Natural killer cell (primary cell): ENCODE data around the gene VCX3A. TPM values are rescaled to one million over a fixed set of nuclear protein-coding genes. Genes with fewer than 3 reads are reported as not detected.

Source experiments
- ATAC-seq, 3 donors: fragments of 150-1000 bp in 2 of 3; fragments of 200-7000 bp in 1 of 3; cut with Tn5 transposase; 1 replicate in 1 of 3; 2 replicates in 2 of 3; pipeline ENCODE4 v1.10.0; 2021; ENCODE audit warnings: mild to moderate bottlenecking in 2 of 3, moderate library complexity in 2 of 3
- DNase-seq, 2 donors: peaks; one replicate each; pipeline versions ENCODE4 v3.0.0 to v3.0.0-alpha.2; 2013 to 2021; ENCODE audit warnings: mixed read lengths in 1 of 2
- H3K27ac ChIP-seq: one replicate; pipeline ENCODE4 v1.5.1; 2013; ENCODE audit warnings: mild to moderate bottlenecking, low read length
- H3K27me3 ChIP-seq: one replicate; pipeline ENCODE4 v1.6.1; 2013; ENCODE audit warnings: low read length; ENCODE audit not compliant: control insufficient read depth, insufficient read depth
- H3K36me3 ChIP-seq: one replicate; pipeline ENCODE4 v1.6.1; 2013; ENCODE audit warnings: low read length; ENCODE audit not compliant: control insufficient read depth, insufficient read depth
- H3K4me1 ChIP-seq: one replicate; pipeline ENCODE4 v1.6.1; 2013; ENCODE audit warnings: low read length; ENCODE audit not compliant: control insufficient read depth, insufficient read depth
- H3K4me3 ChIP-seq: one replicate; pipeline ENCODE4 v1.5.1; 2013; ENCODE audit warnings: low read length
- H3K9me3 ChIP-seq: one replicate; pipeline ENCODE4 v1.6.1; 2013; ENCODE audit warnings: low read length; ENCODE audit not compliant: control insufficient read depth, insufficient read depth
- H3K27ac Mint-ChIP-seq, 2 donors: one replicate each; pipeline ENCODE4 v1.8.0; 2022; ENCODE audit warnings: mild to moderate bottlenecking in 2 of 2, mixed read lengths in 2 of 2, moderate library complexity in 1 of 2
- H3K27me3 Mint-ChIP-seq, 2 donors: one replicate each; pipeline ENCODE4 v1.8.0; 2022; ENCODE audit warnings: low read depth in 2 of 2, mixed read lengths in 2 of 2
- H3K36me3 Mint-ChIP-seq: one replicate; pipeline ENCODE4 v1.8.0; 2022; ENCODE audit warnings: mixed read lengths
- H3K4me1 Mint-ChIP-seq, 2 donors: one replicate each; pipeline ENCODE4 v1.8.0; 2022; ENCODE audit warnings: mixed read lengths in 2 of 2
- H3K4me3 Mint-ChIP-seq: one replicate; pipeline ENCODE4 v1.8.0; 2022; ENCODE audit warnings: mild to moderate bottlenecking, moderate library complexity, mixed read lengths
- H3K9me3 Mint-ChIP-seq, 2 donors: one replicate each; pipeline ENCODE4 v1.8.0; 2022; ENCODE audit warnings: mixed read lengths in 2 of 2
- WGBS: methylation state at CpG from one replicate; pipeline ENCODE4 v1.1.7; 2013; ENCODE audit warnings: missing lambda C conversion rate; ENCODE audit not compliant: insufficient coverage; 5-methylcytosine and 5-hydroxymethylcytosine counted together
- intact Hi-C: fragments of 100-400 bp; cut with micrococcal nuclease; formaldehyde crosslinking; loops from one replicate; pipeline ENCODE4 v1.14.2; 2022
- total RNA-seq, 4 donors: library from RNA; stranded (reverse); fragments of 120-200 nt in 1 of 4; gene quantifications; one replicate each; pipeline versions ENCODE4 v1.2.3 to v1.2.4, GENCODE V29; 2013 to 2022
- TF ChIP-seq, protein P1 (sequence below): fragments of 200-600 bp; IDR thresholded peaks from one replicate; pipeline ENCODE4 v1.8.0; 2022; ENCODE audit warnings: antibody characterized with exemption

Gene VCX3A
- total RNA-seq, 3 donors from 2014 or later (not counting 1 experiment from before 2014, with no cell fraction given), result not detected

DNA sequence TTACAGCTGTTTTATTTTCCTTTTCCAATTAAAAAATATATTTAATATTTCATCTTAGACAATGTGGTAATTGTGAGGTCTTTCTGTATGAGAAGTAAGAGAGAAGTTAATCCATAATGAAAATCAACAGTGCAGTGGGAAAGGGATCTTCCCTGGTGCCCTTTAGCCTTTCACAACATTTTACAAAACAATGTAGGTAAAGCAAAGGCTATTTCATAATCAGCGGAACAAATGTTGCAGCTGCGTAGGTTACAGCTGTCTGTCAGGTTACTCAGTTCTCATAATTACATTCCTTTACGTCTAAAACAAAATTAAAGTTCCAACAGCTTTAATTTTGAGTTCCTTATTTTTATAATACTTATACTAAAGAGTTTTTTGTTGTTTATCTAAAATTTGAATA lies 22.8 kb upstream of the VCX3A start:
- H3K9me3 ChIP-seq, result no peaks in the 10 kb centered on the region
- Mint-ChIP-seq H3K4me3 (no peak overlapping the region), H3K4me1 (no peaks in the 10 kb centered on the region), H3K27me3 (no peaks in the 10 kb centered on the region), H3K36me3 (peaks cover 12% of the 10 kb centered on the region), H3K27ac (no peak overlapping the region), H3K9me3 (peaks cover 11 to 16% of the 10 kb centered on the region in 2 donors)
- H3K27ac ChIP-seq, result no peak overlapping the region
- intact Hi-C loops, result no loop called here
- no peak for DNase-seq
- H3K4me1 ChIP-seq, result no peaks in the 10 kb centered on the region
- ATAC-seq, result no peak
- H3K36me3 ChIP-seq, result no peaks in the 10 kb centered on the region
- H3K27me3 ChIP-seq, result no peaks in the 10 kb centered on the region
- TF ChIP-seq, protein P1, sequence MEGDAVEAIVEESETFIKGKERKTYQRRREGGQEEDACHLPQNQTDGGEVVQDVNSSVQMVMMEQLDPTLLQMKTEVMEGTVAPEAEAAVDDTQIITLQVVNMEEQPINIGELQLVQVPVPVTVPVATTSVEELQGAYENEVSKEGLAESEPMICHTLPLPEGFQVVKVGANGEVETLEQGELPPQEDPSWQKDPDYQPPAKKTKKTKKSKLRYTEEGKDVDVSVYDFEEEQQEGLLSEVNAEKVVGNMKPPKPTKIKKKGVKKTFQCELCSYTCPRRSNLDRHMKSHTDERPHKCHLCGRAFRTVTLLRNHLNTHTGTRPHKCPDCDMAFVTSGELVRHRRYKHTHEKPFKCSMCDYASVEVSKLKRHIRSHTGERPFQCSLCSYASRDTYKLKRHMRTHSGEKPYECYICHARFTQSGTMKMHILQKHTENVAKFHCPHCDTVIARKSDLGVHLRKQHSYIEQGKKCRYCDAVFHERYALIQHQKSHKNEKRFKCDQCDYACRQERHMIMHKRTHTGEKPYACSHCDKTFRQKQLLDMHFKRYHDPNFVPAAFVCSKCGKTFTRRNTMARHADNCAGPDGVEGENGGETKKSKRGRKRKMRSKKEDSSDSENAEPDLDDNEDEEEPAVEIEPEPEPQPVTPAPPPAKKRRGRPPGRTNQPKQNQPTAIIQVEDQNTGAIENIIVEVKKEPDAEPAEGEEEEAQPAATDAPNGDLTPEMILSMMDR, result no peak
- H3K4me3 ChIP-seq, result no peak overlapping the region
- 100% methylated on average over 2 of the region's 3 CpGs for WGBS

DNA sequence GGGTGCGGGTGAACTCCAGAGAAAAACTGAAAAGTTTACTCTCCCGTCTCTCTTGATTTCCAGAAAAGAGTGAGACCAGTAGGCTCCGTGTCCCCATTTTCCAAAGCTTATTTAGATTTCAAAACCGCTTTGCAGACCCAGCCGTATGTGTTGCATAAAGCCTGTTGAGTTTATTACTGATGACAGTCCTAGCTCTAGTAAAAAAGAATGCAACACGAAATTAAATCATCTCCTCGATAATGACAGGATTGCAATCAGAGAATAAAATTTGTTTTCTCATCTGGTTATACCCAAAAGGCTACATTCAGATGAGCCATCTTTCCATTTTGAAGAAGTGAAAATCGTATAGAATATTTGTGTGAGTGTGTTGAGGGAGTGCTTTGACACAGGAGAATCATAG lies 16.1 kb upstream of the VCX3A start:
- no peaks in the 10 kb centered on the region for H3K4me1 ChIP-seq
- no peak overlapping the region for H3K27ac ChIP-seq
- no peak overlapping the region for H3K4me3 ChIP-seq
- ATAC-seq, result no peak
- TF ChIP-seq, protein P1, result no peak
- no peak for DNase-seq
- no peak overlapping the region for H3K4me3 Mint-ChIP-seq
- intact Hi-C loops, result no loop called here
- H3K9me3 Mint-ChIP-seq, result peaks cover 9 to 11% of the 10 kb centered on the region in 2 donors
- no peak overlapping the region for H3K27ac Mint-ChIP-seq
- H3K4me1 Mint-ChIP-seq, result no peaks in the 10 kb centered on the region
- H3K27me3 ChIP-seq, result no peaks in the 10 kb centered on the region
- no peaks in the 10 kb centered on the region for H3K9me3 ChIP-seq
- H3K36me3 ChIP-seq, result no peaks in the 10 kb centered on the region
- WGBS, result 84% methylated on average over 8 of the region's 8 CpGs
- no peaks in the 10 kb centered on the region for H3K27me3 Mint-ChIP-seq
- peaks cover 12% of the 10 kb centered on the region for H3K36me3 Mint-ChIP-seq

DNA sequence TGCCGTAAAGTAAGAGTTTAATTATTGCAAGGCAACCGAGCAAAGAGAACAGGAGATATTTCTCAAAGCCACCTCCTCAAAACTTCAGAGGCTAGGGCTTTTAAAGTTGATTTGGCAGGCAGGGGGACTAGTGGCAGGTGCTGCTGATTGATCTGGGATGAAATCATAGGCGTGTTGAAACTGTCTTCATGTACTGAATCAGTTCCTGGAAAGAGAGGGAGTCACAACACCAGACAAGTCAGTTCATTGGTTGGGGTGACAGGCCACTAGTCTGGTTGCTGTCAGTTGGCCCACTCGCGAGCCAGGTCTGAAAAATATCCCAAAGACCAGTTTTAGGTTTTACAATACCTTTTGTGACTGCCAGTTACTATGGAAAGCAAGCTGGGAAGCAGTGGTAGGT lies 10.8 kb upstream of the VCX3A start:
- H3K4me3 ChIP-seq, result no peak overlapping the region
- no peaks in the 10 kb centered on the region for H3K36me3 ChIP-seq
- TF ChIP-seq, protein P1, result no peak
- whole genome bisulfite sequencing, result 75% methylated on average over 2 of the region's 5 CpGs
- Mint-ChIP-seq H3K27me3 (no peaks in the 10 kb centered on the region), H3K27ac (no peak overlapping the region), H3K36me3 (no peaks in the 10 kb centered on the region), H3K4me3 (no peak overlapping the region), H3K9me3 (peaks cover 0 to 6% of the 10 kb centered on the region in 2 donors), H3K4me1 (no peaks in the 10 kb centered on the region)
- intact Hi-C loops, result no loop called here
- ATAC-seq (no peak), DNase-seq (no peak)
- H3K4me1 ChIP-seq, result no peaks in the 10 kb centered on the region
- H3K9me3 ChIP-seq, result no peaks in the 10 kb centered on the region
- H3K27me3 ChIP-seq, result no peaks in the 10 kb centered on the region
- H3K27ac ChIP-seq, result no peak overlapping the region

DNA sequence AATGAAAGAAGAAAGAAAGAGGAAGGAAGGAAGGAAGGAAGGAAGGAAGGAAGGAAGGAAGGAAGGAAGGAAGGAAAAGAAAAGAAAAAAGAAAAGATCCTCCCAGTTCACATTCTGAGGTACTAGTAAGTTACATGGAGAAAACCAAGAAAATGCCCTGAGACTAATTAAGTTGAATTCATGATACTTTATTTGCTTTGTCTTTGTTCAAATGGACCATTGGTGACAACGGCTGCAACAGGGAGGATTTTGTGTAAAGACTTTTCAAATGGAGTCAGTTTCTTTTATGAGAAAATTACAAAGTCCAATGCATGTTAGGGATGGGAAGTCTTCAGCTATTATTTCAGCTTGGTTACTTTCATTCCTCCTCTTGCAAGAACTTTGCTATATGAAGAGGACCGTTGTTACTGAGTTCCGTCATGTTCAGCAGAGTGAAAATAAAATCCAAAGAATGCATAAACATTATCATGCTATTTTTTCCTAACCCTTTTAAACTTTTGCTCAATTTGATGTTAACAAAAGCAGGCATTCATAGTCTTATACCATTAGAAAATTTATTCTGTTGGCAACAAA lies 8.3 kb downstream of the VCX3A start:
- no peaks in the 10 kb centered on the region for H3K4me1 Mint-ChIP-seq
- Histone ChIP-seq H3K4me3 (no peak overlapping the region), H3K27me3 (no peaks in the 10 kb centered on the region), H3K9me3 (no peaks in the 10 kb centered on the region), H3K36me3 (no peaks in the 10 kb centered on the region), H3K27ac (no peak overlapping the region), H3K4me1 (no peaks in the 10 kb centered on the region)
- H3K9me3 Mint-ChIP-seq, result peaks cover 7 to 16% of the 10 kb centered on the region in 2 donors
- DNase-seq (no peak), ATAC-seq (no peak)
- H3K27ac Mint-ChIP-seq, result no peak overlapping the region
- 97% methylated on average over 3 of the region's 3 CpGs for WGBS
- TF ChIP-seq, protein P1, result no peak
- intact Hi-C loops, result no loop called here
- no peaks in the 10 kb centered on the region for H3K36me3 Mint-ChIP-seq
- no peak overlapping the region for H3K4me3 Mint-ChIP-seq
- H3K27me3 Mint-ChIP-seq, result no peaks in the 10 kb centered on the region
